Keratinocyte (primary cell): ENCODE measurements around the gene CDH6. TPM values are rescaled to one million over a fixed set of nuclear protein-coding genes. Genes with fewer than 3 reads are reported as not detected.

Experiments
- DNase-seq: peaks from one replicate; pipeline ENCODE4 v3.0.0-alpha.2; 2011; ENCODE audit warnings: low read depth, missing footprints, low spot score
- FAIRE-seq: peaks from 2 replicates; lab custom pipeline; 2011; peaks lifted over from hg19 to GRCh38; lab: Jason Lieb, UNC
- H2AFZ ChIP-seq: 2 replicates; pipeline ENCODE4 v1.6.0; 2012; ENCODE audit warnings: low read length, control low read depth, inconsistent platforms; ENCODE audit not compliant: control insufficient read depth
- H3K27ac ChIP-seq: 2 replicates; pipeline ENCODE4 v1.5.1; 2011; ENCODE audit warnings: low read length; ENCODE audit not compliant: control insufficient read depth, insufficient read depth
- H3K27me3 ChIP-seq: 3 replicates; pipeline ENCODE4 v1.6.0; 2011; ENCODE audit warnings: low read length; ENCODE audit not compliant: control insufficient read depth, insufficient read depth; ENCODE audit errors: extremely low read depth
- H3K36me3 ChIP-seq, 2 experiments: 2 replicates in 1 of 2; 3 replicates in 1 of 2; pipeline ENCODE4 v1.5.1; 2011; ENCODE audit warnings: low read length in 2 of 2, mild to moderate bottlenecking in 1 of 2; ENCODE audit not compliant: control insufficient read depth in 2 of 2, insufficient read depth in 2 of 2; ENCODE audit errors: extremely low read depth in 1 of 2
- H3K4me1 ChIP-seq: 3 replicates; pipeline ENCODE4 v1.5.1; 2011; ENCODE audit warnings: low read length; ENCODE audit not compliant: control insufficient read depth, insufficient read depth; ENCODE audit errors: extremely low read depth
- H3K4me2 ChIP-seq: 3 replicates; pipeline ENCODE4 v1.6.0; 2011; ENCODE audit warnings: low read depth, low read length; ENCODE audit not compliant: control insufficient read depth, insufficient read depth; ENCODE audit errors: extremely low read depth
- H3K4me3 ChIP-seq, 3 experiments: fragments of 200-600 bp in 1 of 3; sonication (generic) in 1 of 3; 2 replicates in 2 of 3; 3 replicates in 1 of 3; pipeline ENCODE4 v1.5.1; 2011 to 2016; ENCODE audit warnings: low read length in 3 of 3, mild to moderate bottlenecking in 3 of 3, control low read depth in 2 of 3, inconsistent platforms in 1 of 3, low read depth in 1 of 3, mixed read lengths in 1 of 3, mixed run types in 1 of 3, moderate library complexity in 1 of 3; ENCODE audit not compliant: control insufficient read depth in 2 of 3, insufficient read depth in 2 of 3; ENCODE audit errors: extremely low read depth in 1 of 3
- H3K79me2 ChIP-seq: 2 replicates; pipeline ENCODE4 v1.6.0; 2012; ENCODE audit warnings: low read length; ENCODE audit not compliant: control insufficient read depth, insufficient read depth
- H3K9ac ChIP-seq: 3 replicates; pipeline ENCODE4 v1.6.0; 2011; ENCODE audit warnings: low read length; ENCODE audit not compliant: control insufficient read depth, insufficient read depth; ENCODE audit errors: extremely low read depth
- H3K9me1 ChIP-seq: 3 replicates; pipeline ENCODE4 v1.6.0; 2011; ENCODE audit warnings: low read length; ENCODE audit not compliant: control insufficient read depth, insufficient read depth; ENCODE audit errors: extremely low read depth
- H3K9me3 ChIP-seq: 2 replicates; pipeline ENCODE4 v1.5.1; 2012; ENCODE audit warnings: low read depth, low read length; ENCODE audit not compliant: control insufficient read depth
- H4K20me1 ChIP-seq: 3 replicates; pipeline ENCODE4 v1.6.0; 2011; ENCODE audit warnings: low read length; ENCODE audit not compliant: control insufficient read depth, insufficient read depth; ENCODE audit errors: extremely low read depth
- EZH2 ChIP-seq: IDR thresholded peaks from one replicate; pipeline ENCODE4 v1.6.1; 2012; ENCODE audit warnings: inconsistent platforms, mild to moderate bottlenecking, low read length, moderate library complexity
- dilution Hi-C: fragments of 300-500 bp; cut with MboI; formaldehyde crosslinking; loops from one replicate; pipeline ENCODE4 v1.7.0; 2020; ENCODE audit warnings: low sequenced_read_pairs; ENCODE audit not compliant: extremely low pct_ligation_motif_present
- polyA plus RNA-seq, 5 experiments: library from polyadenylated mRNA; depleted of rRNA in 3 of 5; stranded (reverse) in 3 of 5; stranded (forward) in 1 of 5; unstranded in 1 of 5; fragments of >200 nt; gene quantifications; 1 replicate in 1 of 5; 2 replicates in 3 of 5; 3 replicates in 1 of 5; pipeline versions ENCODE4 v1.2.1 to v1.2.3, GENCODE V29; 2011 to 2012; ENCODE audit warnings: missing spikeins in 2 of 5, low read depth in 1 of 5, low replicate concordance in 1 of 5
- TF ChIP-seq, protein P1 (sequence below), 3 experiments: IDR thresholded peaks in 1 of 3; conservative IDR thresholded peaks in 1 of 3; optimal IDR thresholded peaks in 1 of 3; 2 replicates in 2 of 3; 3 replicates in 1 of 3; pipeline versions ENCODE3 to v1.5.1; 2011; ENCODE audit warnings: low read length in 3 of 3, mild to moderate bottlenecking in 3 of 3, moderate library complexity in 2 of 3, control low read depth in 1 of 3, inconsistent platforms in 1 of 3; ENCODE audit not compliant: insufficient read depth in 2 of 3; ENCODE audit errors: extremely low read depth in 1 of 3

Gene CDH6
- polyA plus RNA-seq, 1 donor (not counting 4 experiments of a cell fraction or from before 2014, with no cell fraction given): not detected

DNA sequence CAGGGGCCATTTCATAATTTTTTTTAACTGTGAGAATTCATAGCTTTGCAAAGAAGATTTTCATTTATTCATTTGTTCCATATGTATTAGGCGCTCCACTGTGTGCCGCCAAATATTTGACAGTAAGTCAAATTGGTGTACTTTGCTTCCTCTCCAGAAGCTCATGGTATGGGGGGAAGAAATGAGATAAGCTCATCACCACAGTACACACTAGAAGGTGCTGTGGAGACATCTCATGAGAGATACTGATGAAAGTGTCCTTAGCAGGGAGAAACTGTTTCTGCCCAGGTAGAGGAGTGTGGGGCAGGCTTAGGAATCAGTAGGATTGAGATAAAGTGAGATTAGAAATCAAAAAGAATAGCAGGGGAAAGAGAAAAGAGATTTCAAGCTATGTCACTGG is 136.2 kb downstream of the CDH6 start:
- DNase-seq: no peak
- Histone ChIP-seq H3K9me1 (no peaks in the 10 kb centered on the region), H3K79me2 (no peaks in the 10 kb centered on the region), H4K20me1 (no peaks in the 10 kb centered on the region), H3K9ac (no peak overlapping the region), H3K27me3 (no peaks in the 10 kb centered on the region), H3K9me3 (no peaks in the 10 kb centered on the region), H3K4me3 (no peak overlapping the region), H3K36me3 (no peaks in the 10 kb centered on the region), H3K4me2 (no peak overlapping the region), H3K4me1 (no peaks in the 10 kb centered on the region), H3K27ac (no peak overlapping the region), H2AFZ (no peak overlapping the region)
- TF ChIP-seq, protein P1, sequence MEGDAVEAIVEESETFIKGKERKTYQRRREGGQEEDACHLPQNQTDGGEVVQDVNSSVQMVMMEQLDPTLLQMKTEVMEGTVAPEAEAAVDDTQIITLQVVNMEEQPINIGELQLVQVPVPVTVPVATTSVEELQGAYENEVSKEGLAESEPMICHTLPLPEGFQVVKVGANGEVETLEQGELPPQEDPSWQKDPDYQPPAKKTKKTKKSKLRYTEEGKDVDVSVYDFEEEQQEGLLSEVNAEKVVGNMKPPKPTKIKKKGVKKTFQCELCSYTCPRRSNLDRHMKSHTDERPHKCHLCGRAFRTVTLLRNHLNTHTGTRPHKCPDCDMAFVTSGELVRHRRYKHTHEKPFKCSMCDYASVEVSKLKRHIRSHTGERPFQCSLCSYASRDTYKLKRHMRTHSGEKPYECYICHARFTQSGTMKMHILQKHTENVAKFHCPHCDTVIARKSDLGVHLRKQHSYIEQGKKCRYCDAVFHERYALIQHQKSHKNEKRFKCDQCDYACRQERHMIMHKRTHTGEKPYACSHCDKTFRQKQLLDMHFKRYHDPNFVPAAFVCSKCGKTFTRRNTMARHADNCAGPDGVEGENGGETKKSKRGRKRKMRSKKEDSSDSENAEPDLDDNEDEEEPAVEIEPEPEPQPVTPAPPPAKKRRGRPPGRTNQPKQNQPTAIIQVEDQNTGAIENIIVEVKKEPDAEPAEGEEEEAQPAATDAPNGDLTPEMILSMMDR (optimal IDR thresholded peaks at IDR 0.05 in 1 of 3, IDR thresholded peaks at IDR 0.05 in 1 of 3, conservative IDR thresholded peaks at IDR 0.05 in 1 of 3; ENCODE audit: extremely low read depth in 1 of 3, insufficient read depth in 2 of 3, low read length in 3 of 3): peak in 1 of 3 experiments; percentile 13
- TF ChIP-seq EZH2: no peak
- dilution Hi-C loops: no loop called here
- FAIRE-seq: no peak

DNA sequence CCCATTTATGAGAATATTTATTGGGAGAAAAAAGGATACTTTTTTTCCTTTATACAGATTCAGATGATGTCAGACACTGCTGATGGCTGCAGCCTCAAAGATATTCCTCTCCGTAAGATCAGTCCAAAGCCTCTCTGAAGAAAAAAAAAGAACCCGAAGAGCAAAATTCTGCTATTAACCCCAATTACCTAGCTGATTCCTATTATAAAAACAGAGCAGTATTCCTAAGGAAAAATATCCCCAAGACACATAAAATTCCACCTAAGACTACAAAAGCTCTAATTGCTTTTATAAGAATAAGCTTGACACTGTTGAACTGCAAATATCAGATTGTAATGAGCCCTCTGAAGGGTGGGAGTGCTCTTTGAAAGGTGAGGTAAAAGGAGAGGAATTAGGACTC is 138.7 kb downstream of the CDH6 start:
- no peaks in the 10 kb centered on the region for H3K9me1 ChIP-seq
- dilution Hi-C loops: no loop called here
- no peak overlapping the region for H3K4me2 ChIP-seq
- no peak overlapping the region for H3K9ac ChIP-seq
- no peaks in the 10 kb centered on the region for H3K4me1 ChIP-seq
- FAIRE-seq (no peak), DNase-seq (no peak)
- H3K27me3 ChIP-seq: no peaks in the 10 kb centered on the region
- TF ChIP-seq, protein P1 (optimal IDR thresholded peaks at IDR 0.05 in 1 of 3, IDR thresholded peaks at IDR 0.05 in 1 of 3, conservative IDR thresholded peaks at IDR 0.05 in 1 of 3; ENCODE audit: extremely low read depth in 1 of 3, insufficient read depth in 2 of 3, low read length in 3 of 3): no peak
- TF ChIP-seq EZH2: no peak
- H2AFZ ChIP-seq: no peak overlapping the region
- no peaks in the 10 kb centered on the region for H3K9me3 ChIP-seq
- no peak overlapping the region for H3K27ac ChIP-seq
- H3K4me3 ChIP-seq: no peak overlapping the region
- no peaks in the 10 kb centered on the region for H3K79me2 ChIP-seq
- H4K20me1 ChIP-seq: no peaks in the 10 kb centered on the region
- H3K36me3 ChIP-seq: no peaks in the 10 kb centered on the region
